Naive B cell (primary cell): Measurements from ENCODE around the gene SRD5A3. TPM values are rescaled to one million over a fixed set of nuclear protein-coding genes. Genes with fewer than 3 reads are reported as not detected.

Source experiments
- ATAC-seq, 2 donors: fragments of 150-1000 bp; cut with Tn5 transposase; 2 replicates each; pipeline ENCODE4 v1.10.0; 2021; ENCODE audit warnings: low read depth in 2 of 2, mild to moderate bottlenecking in 2 of 2, moderate library complexity in 2 of 2
- DNase-seq: peaks from one replicate; pipeline ENCODE4 v3.0.0; 2022
- H3K27ac Mint-ChIP-seq, 6 donors: one replicate each; pipeline ENCODE4 v1.8.0; 2020 to 2022; ENCODE audit warnings: mild to moderate bottlenecking in 6 of 6, mixed read lengths in 6 of 6, moderate library complexity in 5 of 6, inconsistent platforms in 2 of 6
- H3K27me3 Mint-ChIP-seq, 3 donors: one replicate each; pipeline ENCODE4 v1.8.0; 2021 to 2022; ENCODE audit warnings: mixed read lengths in 3 of 3, mild to moderate bottlenecking in 1 of 3
- H3K36me3 Mint-ChIP-seq, 2 donors: one replicate each; pipeline ENCODE4 v1.8.0; 2020 to 2022; ENCODE audit warnings: mixed read lengths in 2 of 2, inconsistent platforms in 1 of 2, mild to moderate bottlenecking in 1 of 2
- H3K4me1 Mint-ChIP-seq, 3 donors: one replicate each; pipeline ENCODE4 v1.8.0; 2020 to 2022; ENCODE audit warnings: mixed read lengths in 3 of 3, inconsistent platforms in 1 of 3, mild to moderate bottlenecking in 1 of 3, moderate library complexity in 1 of 3
- H3K4me3 Mint-ChIP-seq, 8 donors: one replicate each; pipeline ENCODE4 v1.8.0; 2020 to 2022; ENCODE audit warnings: mild to moderate bottlenecking in 8 of 8, mixed read lengths in 8 of 8, moderate library complexity in 8 of 8, inconsistent platforms in 2 of 8
- H3K9me3 Mint-ChIP-seq, 7 donors: one replicate each; pipeline ENCODE4 v1.8.0; 2020 to 2022; ENCODE audit warnings: mixed read lengths in 7 of 7, mild to moderate bottlenecking in 5 of 7, inconsistent platforms in 2 of 7, moderate library complexity in 1 of 7
- polyA plus RNA-seq, 6 donors: library from polyadenylated mRNA; unstranded; fragments of 300-500 nt; fragmentation: Illumina TruSeq; gene quantifications; one replicate each; pipeline ENCODE4 v1.2.3, GENCODE V29; 2021; ENCODE audit warnings: low read depth in 6 of 6

The SRD5A3 gene
- polyA plus RNA-seq, 6 donors from 2014 or later, result 3.9 to 9.6 (median 5.5) TPM

DNA sequence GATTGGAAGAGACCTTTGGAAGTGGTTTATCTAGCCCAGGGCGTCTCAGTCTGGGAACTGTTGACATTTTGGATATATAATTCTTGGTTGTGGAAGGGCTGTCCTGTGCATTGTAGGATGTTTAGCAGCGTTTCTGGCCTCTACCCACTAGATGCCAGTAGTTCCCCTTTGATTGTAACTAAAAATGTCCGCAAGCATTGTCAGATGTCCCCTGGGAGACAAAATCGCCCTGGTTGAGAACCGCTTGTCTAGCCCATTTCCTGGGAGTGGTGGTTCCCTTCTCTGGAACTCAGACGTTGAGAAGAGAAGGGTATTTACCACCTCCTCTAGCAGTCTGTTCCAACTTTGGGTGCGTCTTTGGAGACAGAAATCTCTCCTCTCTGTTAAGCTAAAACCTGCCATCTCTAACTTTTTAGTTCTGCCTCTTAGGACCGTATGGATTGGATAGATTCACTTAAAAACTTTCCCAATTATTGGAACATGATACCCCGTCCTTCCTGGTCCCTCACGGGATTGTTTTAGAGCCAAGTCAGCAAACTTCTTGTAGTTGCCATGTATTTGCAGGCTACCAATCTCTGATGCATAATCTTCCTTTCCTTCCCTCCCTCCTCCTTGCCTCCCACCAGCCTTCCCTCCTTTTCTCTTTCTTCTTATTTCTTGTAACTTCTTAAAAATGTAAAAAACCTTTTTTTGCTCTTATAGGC lies 63.6 kb downstream of the SRD5A3 start:
- H3K9me3 Mint-ChIP-seq, result no peaks in the 10 kb centered on the region
- peaks cover 23 to 27% (median 25%) of the 10 kb centered on the region in 3 donors for H3K4me1 Mint-ChIP-seq
- peak overlapping the region; percentile 65 to 94 (median 88) for H3K27ac Mint-ChIP-seq
- H3K4me3 Mint-ChIP-seq, result peak overlapping the region in 5 of 8 donors; percentile 22 to 75 (median 58)
- DNase-seq (peak; percentile 70), ATAC-seq (peak; percentile 93 to 97)
- no peaks in the 10 kb centered on the region for H3K27me3 Mint-ChIP-seq
- H3K36me3 Mint-ChIP-seq, result no peaks in the 10 kb centered on the region

- H3K27me3 Mint-ChIP-seq, result no peaks in the 10 kb centered on the region
- ATAC-seq (no peak), DNase-seq (no peak)
- no peaks in the 10 kb centered on the region for H3K36me3 Mint-ChIP-seq
- no peak overlapping the region for H3K4me3 Mint-ChIP-seq
- peak overlapping the region in 5 of 6 donors; percentile 81 to 94 (median 89) for H3K27ac Mint-ChIP-seq
- peaks cover 19 to 25% (median 22%) of the 10 kb centered on the region in 3 donors for H3K4me1 Mint-ChIP-seq
- H3K9me3 Mint-ChIP-seq, result no peaks in the 10 kb centered on the region
These were observed 64.4 kb downstream of the SRD5A3 start for GRCh38 chr4:55410431-55410830.

DNA sequence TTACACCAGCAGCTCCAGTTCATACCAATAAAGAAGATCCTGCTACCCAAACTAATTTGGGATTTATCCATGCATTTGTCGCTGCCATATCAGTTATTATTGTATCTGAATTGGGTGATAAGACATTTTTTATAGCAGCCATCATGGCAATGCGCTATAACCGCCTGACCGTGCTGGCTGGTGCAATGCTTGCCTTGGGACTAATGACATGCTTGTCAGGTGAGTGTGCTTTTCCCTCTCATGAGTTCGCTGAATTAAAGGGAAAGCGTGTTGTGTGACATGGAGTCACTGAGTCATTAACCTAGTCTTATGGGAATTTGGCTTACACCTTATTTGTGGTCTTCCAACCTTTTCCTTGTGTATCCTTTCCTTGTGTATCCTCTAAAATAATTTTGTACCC lies 65.6 kb downstream of the SRD5A3 start:
- H3K4me1 Mint-ChIP-seq, result peaks cover 15 to 20% (median 15%) of the 10 kb centered on the region in 3 donors
- H3K36me3 Mint-ChIP-seq, result peaks cover under 1% of the 10 kb centered on the region in 2 donors

DNA sequence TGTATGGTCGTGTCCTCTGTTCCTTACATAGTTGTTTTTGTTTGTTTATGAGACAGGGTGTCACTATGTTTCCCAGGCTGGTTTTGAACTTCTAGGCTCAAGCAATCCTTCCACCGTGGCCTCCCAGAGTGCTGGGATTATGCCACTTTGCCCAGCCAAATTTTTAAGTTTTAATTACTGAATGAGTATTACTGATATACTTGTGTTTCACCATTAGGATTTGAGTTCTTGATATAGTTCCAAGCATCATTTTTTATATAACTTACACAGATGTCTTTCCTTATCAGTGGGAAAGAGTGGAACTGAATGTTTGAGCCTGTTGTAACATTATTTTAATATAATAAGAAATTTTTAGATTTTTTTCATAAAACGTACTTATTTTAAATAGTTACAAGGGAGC lies 70.1 kb downstream of the SRD5A3 start:
- no peaks in the 10 kb centered on the region for H3K9me3 Mint-ChIP-seq
- peaks cover 2 to 9% (median 6%) of the 10 kb centered on the region in 3 donors for H3K4me1 Mint-ChIP-seq
- H3K27me3 Mint-ChIP-seq, result no peaks in the 10 kb centered on the region
- ATAC-seq, result no peak
- peaks cover 17 to 19% of the 10 kb centered on the region in 2 donors for H3K36me3 Mint-ChIP-seq
- peak overlapping the region in 1 of 6 donors; percentile 83 for H3K27ac Mint-ChIP-seq
- no peak for DNase-seq
- H3K4me3 Mint-ChIP-seq, result no peak overlapping the region

More for the DNA sequence above, 65.6 kb downstream of the SRD5A3 start:
- no peak overlapping the region for H3K4me3 Mint-ChIP-seq
- ATAC-seq (no peak), DNase-seq (no peak)
- H3K9me3 Mint-ChIP-seq, result no peaks in the 10 kb centered on the region
- no peak overlapping the region for H3K27ac Mint-ChIP-seq
- H3K27me3 Mint-ChIP-seq, result no peaks in the 10 kb centered on the region

Other genes with a start within 250 kb of the SRD5A3 start
- not detected for gene KDR, start 220.6 kb upstream of the SRD5A3 start, polyA plus RNA-seq
- gene TMEM165, start 49.7 kb downstream of the SRD5A3 start, polyA plus RNA-seq, result 10 to 100 TPM; 38.0 to 67.3 (median 51.7) TPM
- 1 to 10 TPM; 1.3 to 6.0 (median 4.7) TPM for gene CLOCK, start 200.7 kb downstream of the SRD5A3 start, polyA plus RNA-seq
- not detected for gene PDCL2, start 246.0 kb downstream of the SRD5A3 start, polyA plus RNA-seq